SW 1271 (cell line): Measurements from ENCODE around the gene PPP1R37.
"Not testable (repeated sequence)": the region's sequence is repeated elsewhere in the genome, so short reads cannot be mapped to it uniquely, and the experiment has no call there.

Source experiments
- DNase-seq, 2 experiments: peaks; one replicate each; lab custom pipeline; 2025; lab: John Stamatoyannopoulos, UW

The PPP1R37 gene

DNA sequence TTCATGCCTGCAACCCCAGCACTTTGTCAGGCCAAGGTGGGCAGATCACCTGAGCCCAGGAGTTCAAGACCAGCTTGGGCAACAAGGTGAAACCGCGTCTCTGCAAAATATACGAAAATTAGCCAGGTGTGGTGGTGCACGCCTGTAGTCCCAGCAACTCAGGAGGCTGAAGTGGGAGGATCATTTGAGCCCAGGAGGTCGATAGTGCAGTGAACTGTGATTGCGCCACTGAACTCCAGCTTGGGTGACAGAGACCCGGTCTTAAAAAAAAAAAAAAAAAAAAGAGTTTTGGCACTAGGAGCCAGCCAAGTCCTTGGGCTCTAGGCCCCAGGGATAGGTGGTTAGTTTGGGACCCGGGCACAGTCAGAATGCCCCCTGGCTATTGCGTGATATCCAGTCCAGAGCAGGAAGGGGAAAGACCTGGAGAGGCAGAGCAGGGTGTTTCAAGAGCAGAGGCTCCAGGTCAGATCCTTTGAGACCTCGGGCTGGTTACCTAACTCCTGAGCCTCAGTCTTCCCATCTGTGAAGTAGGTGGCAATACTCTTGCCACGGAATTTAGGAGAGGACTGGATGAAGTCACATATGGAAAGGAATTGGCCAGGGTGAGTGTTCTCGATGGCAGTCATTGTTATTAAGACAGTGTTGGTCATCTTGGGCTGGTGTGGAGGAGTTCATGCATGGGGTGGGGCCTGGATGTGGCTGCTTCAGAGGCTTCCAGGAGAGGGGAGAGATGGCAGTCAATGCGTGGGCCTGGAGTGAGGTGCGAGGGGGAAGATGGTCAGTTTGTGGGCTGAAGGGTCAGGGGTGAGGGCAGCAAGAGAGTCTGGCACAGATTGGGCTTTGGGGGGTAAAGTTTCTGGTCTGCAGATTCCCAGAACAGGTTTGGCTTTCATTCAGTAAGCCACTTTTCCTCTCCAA, 2.8 kb downstream of the PPP1R37 start:
- no peak for DNase-seq

DNA sequence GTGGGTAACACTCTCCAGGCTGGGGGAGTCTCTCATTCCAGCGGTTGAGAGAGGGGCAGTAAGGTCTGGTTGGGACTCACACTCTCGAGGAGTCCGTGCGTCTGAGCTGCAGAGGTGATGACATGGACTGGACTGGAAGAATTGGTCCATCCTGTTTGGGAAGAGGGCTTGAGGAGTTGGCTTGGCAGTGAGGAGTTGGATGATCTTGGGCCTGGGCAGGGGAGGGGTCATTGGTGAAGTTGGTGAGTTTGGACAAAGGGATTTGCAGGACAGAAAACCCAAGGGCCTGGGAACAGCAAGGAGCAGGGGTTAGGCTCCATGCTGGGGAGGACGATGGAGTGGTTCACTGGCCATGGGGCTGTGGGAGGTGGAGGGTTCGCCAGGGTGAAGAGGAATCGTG, 3.7 kb downstream of the PPP1R37 start:
- no peak for DNase-seq

- no peak for DNase-seq
These were observed 4.4 kb downstream of the PPP1R37 start for GRCh38 chr19:45097450-45097775.

- peak in 1 of 2 experiments; percentile 34 for DNase-seq
These were observed 5.0 kb downstream of the PPP1R37 start for GRCh38 chr19:45097776-45098520.

- no peak for DNase-seq
These were observed 5.8 kb downstream of the PPP1R37 start for GRCh38 chr19:45098521-45099466.

- DNase-seq: no peak
These were observed 6.7 kb downstream of the PPP1R37 start for GRCh38 chr19:45099467-45100191.

GRCh38 chr19:45100201-45100600, 7.2 kb downstream of the PPP1R37 start:
- DNase-seq: no peak

GRCh38 chr19:45100846-45101252, 7.9 kb downstream of the PPP1R37 start:
- no peak for DNase-seq

DNA sequence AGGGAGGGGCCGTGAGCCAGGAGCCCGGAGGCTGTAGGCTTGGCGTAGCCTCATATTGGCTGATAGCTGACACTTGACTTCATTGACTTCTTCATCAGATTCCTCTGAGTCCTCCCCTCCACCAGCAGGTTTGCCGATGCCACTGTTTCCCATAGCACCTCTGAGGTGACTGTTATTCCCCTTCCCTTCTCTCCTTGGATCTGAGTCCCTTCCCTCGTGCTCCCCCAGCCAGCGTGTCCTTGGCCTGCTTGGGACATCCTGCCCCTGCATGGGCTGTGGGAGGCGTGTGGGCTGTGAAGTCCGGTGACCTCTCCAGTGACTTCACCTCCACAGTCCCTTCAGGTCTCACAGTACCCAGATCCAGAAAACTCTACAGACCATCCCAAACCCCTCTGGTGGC, 8.8 kb downstream of the PPP1R37 start:
- DNase-seq: no peak

GRCh38 chr19:45102481-45102880, 9.5 kb downstream of the PPP1R37 start:
- no peak for DNase-seq

DNA sequence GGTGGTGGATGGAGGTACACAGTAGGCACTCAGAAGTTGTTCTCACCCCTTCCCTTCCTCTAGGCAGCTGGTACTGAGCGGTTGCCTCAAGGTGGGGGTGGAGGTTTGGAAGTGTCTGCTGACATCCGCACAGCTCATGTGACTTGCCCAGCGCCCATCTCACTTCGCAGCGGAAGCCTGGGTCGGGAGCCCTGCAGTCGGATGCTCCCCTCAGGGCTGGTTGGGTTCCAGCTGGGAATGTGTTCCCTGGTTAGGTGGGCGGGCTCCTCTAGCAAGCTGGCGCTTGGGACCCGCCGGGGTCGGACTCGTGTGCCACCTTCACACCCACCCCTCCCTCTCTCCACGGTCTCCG, 10.2 kb downstream of the PPP1R37 start:
- DNase-seq: no peak

- DNase-seq: no peak
These were observed 10.7 kb downstream of the PPP1R37 start for GRCh38 chr19:45103508-45104319.

GRCh38 chr19:45104658-45105349, 11.8 kb downstream of the PPP1R37 start:
- no peak for DNase-seq

GRCh38 chr19:45106363-45106762, 13.4 kb downstream of the PPP1R37 start:
- DNase-seq: not testable (repeated sequence)

DNA sequence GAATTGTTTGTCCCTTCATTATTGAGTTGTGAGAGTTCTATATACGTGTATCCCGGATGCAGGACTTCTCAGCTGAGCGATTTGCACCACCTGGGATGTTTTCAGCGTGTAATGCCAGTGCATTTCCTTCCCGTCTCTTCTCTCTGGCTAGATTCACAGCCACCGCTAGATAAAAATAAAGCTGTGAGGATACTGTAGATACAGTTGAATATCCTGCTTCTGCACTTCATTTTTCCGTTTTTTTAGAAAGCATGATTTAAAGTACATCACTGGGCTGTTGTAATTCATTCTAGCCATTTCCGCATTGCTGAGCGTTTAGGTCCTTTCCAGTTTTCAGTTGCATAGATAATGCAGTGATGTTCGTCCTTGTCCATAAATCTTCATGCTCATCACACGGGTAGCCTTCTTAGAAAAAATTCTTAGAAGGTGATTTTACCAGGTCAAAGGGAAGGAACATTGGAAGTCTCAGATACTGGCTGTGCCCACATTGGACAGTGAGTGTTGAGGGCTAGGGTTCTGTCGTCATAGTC, 14.7 kb downstream of the PPP1R37 start:
- DNase-seq: no peak

DNA sequence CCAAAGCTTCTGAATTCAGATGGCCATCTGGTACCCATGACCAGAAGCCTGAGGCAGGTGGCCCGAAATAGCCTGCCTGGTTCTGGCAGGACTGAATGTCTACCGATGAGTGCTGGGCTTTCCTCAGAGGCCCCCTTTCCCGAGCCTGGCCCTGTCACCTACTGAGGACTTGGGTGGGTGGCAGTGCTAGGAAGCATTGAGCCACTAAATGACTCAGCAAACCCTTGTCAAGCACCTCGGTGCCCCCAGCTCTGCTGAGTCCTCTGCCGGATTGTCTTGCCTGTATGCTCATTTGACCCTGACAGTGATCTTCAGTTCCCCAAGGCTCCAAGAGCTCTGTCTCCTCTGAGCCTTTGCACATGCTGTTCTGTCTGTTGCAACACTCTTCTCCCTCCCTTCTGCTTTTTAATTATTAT, 17.9 kb downstream of the PPP1R37 start:
- DNase-seq: no peak

DNA sequence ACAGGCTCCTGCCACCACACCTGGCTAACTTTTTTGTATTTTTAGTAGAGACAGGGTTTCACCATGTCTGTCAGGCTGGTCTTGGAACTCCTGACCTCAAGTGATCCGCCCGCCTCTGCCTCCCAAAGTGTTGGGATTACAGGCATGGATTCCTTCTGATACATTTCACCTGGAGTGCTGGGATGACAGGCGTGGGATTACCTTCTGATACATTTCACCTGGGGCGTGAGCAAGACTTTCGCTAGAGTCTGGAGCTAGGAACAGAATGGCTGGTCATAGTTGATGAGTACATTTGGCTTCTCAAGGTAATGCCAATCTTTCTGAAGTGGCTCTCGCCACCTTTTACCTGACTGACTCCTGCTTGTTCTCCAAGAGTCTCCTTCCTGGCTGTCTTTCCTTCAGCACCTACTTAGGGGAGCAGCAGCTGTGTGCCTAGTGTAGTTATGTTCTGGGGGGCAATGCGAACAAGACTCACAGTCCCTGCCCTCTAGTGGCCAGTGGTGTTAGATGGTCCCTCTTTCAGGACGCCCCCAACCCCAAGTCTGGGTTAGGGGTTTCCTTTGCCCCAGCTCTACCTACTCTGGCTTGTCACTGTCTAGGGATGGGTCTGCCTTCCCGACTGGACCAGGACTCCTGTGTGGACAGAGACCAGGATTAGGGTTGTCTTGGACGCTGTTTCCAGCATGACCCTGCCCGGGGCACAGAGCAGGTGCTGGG, 19.3 kb downstream of the PPP1R37 start:
- DNase-seq: no peak

DNA sequence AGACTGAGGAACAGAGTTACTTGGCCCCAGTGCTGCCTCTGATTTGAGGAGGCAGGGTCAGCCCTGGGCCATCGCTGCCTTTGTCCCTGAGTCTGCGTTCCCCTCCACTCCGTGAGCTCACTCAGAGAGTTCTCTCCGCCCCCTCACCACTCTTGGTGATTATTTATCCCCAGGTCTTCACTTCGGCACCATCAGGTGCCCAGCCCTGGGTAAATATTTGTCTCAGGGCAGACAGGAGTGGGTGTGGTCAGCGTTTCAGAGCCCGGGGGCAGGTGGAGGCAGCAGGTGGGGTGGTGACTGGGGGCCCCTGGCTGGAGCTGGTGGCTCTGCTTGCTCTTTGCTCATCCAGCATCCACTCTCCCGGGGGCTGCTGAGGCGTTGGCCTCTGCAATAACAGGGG, 20.6 kb downstream of the PPP1R37 start:
- no peak for DNase-seq

DNA sequence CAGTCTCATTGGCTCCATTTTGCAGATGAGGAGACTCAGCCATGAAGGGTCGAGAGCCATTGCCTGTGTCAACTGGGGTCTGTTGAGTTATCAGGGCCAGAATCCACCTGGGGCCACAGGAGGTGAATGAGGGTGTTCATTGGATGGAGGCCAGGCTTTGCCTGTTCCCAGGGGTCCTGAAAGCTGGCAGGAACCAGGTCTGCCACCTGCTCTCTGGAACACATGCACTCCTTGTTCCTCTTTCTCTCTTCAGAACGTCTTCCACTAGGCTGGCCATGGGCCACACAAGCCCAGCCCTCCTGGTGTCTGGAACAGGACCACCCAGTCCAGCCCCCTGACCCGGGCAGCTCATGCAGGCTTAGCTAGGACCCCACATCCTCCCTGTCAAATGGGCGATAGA, 21.1 kb downstream of the PPP1R37 start:
- no peak for DNase-seq
